ENCODE data around the gene EBLN1. TPM values are rescaled to one million over a fixed set of nuclear protein-coding genes. Genes with fewer than 3 reads are reported as not detected.

The EBLN1 gene
- total and polyA plus RNA-seq, 11 donors = not detected

GRCh38 chr10:22244001-22244400, 26.2 kb upstream of the EBLN1 start:
- no peak for TF ChIP-seq POLR2A (IDR thresholded peaks at IDR 0.05)
- TF ChIP-seq, protein P1, sequence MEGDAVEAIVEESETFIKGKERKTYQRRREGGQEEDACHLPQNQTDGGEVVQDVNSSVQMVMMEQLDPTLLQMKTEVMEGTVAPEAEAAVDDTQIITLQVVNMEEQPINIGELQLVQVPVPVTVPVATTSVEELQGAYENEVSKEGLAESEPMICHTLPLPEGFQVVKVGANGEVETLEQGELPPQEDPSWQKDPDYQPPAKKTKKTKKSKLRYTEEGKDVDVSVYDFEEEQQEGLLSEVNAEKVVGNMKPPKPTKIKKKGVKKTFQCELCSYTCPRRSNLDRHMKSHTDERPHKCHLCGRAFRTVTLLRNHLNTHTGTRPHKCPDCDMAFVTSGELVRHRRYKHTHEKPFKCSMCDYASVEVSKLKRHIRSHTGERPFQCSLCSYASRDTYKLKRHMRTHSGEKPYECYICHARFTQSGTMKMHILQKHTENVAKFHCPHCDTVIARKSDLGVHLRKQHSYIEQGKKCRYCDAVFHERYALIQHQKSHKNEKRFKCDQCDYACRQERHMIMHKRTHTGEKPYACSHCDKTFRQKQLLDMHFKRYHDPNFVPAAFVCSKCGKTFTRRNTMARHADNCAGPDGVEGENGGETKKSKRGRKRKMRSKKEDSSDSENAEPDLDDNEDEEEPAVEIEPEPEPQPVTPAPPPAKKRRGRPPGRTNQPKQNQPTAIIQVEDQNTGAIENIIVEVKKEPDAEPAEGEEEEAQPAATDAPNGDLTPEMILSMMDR (IDR thresholded peaks at IDR 0.05) = no peak
- ATAC-seq = no peak
- 78 to 84% (median 82%) methylated on average over 4 of the region's 4 CpGs for WGBS, 4 donors
- intact Hi-C loops (cut with DNase I) = loop anchor here in 1 of 10 donors (10.0 kb wide), 1 partner anchor 1201 kb away; no protein-coding TSS in a partner anchor
- Histone ChIP-seq H3K27ac (no peak overlapping the region), H3K36me3 (peaks cover 0 to 15% (median 0%) of the 10 kb centered on the region in 9 donors), H3K4me1 (peaks cover 0 to 9% (median 0%) of the 10 kb centered on the region in 12 donors), H3K4me3 (no peak overlapping the region), H3K27me3 (peaks cover 0 to 9% (median 0%) of the 10 kb centered on the region in 9 donors), H3K9me3 (peaks cover 0 to 6% (median 0%) of the 10 kb centered on the region in 12 donors)
- no peak for DNase-seq

GRCh38 chr10:22243321-22243720, 25.5 kb upstream of the EBLN1 start:
- TF ChIP-seq, protein P1 (IDR thresholded peaks at IDR 0.05) = no peak
- TF ChIP-seq POLR2A (IDR thresholded peaks at IDR 0.05) = no peak
- WGBS, 4 donors = 81 to 88% (median 84%) methylated on average over 4 of the region's 4 CpGs
- Histone ChIP-seq H3K27me3 (peaks cover 0 to 10% (median 0%) of the 10 kb centered on the region in 9 donors), H3K36me3 (peaks cover 0 to 15% (median 0%) of the 10 kb centered on the region in 9 donors), H3K27ac (no peak overlapping the region), H3K4me3 (no peak overlapping the region), H3K9me3 (peaks cover 0 to 6% (median 0%) of the 10 kb centered on the region in 12 donors), H3K4me1 (peaks cover 0 to 9% (median 0%) of the 10 kb centered on the region in 12 donors)
- DNase-seq = no peak
- no peak for ATAC-seq
- intact Hi-C loops (cut with DNase I) = loop anchor here in 1 of 10 donors (10.0 kb wide), 1 partner anchor 1201 kb away; no protein-coding TSS in a partner anchor

DNA sequence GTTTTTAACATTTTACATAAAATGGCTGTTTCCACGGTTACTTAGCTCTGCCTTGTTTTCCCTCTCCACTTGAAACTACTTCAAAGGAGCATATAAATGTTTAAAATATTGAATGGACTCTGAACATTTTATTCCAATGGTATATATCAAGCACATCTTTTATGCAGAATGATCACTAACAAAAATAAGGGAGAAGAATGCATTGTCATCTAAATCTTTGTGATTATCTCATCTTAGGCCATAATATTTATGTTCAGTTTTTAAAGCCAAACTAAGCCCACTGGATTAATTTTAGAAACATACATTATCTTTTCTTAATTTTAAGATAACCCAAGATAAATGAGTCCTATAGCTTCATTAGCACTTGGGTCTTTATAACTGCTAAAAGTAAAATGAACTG, 13.4 kb upstream of the EBLN1 start:
- H3K4me1 ChIP-seq = peaks cover 0 to 9% (median 6%) of the 10 kb centered on the region in 12 donors
- no peak for DNase-seq
- H3K27me3 ChIP-seq = peaks cover 0 to 6% (median 0%) of the 10 kb centered on the region in 9 donors
- no peak for ATAC-seq
- no peaks in the 10 kb centered on the region for H3K36me3 ChIP-seq
- 92 to 98% (median 95%) methylated on average over 1 of the region's 1 CpG for WGBS, 4 donors
- H3K27ac ChIP-seq = peak overlapping the region in 1 of 12 donors; percentile 96
- no peaks in the 10 kb centered on the region for H3K9me3 ChIP-seq
- TF ChIP-seq POLR2A (IDR thresholded peaks at IDR 0.05) = no peak
- TF ChIP-seq, protein P1 (IDR thresholded peaks at IDR 0.05) = no peak
- no peak overlapping the region for H3K4me3 ChIP-seq
- intact Hi-C loops (cut with DNase I) = loop anchor here in 2 of 10 donors (5.0 to 10.0 kb wide), 2 partner anchors 86 to 204 kb away; partner anchors contain the start of gene COMMD3 (in 1 of the 2)

GRCh38 chr10:22230158-22230833, 12.5 kb upstream of the EBLN1 start:
- 0 to 1% (median 1%) methylated on average over 20 of the region's 20 CpGs for WGBS, 4 donors
- peak in 1 of 4 donors; percentile 29 for ATAC-seq
- Histone ChIP-seq H3K4me3 (peak overlapping the region; percentile 57 to 89 (median 77)), H3K4me1 (peaks cover 0 to 9% (median 6%) of the 10 kb centered on the region in 12 donors), H3K9me3 (no peaks in the 10 kb centered on the region), H3K27me3 (no peaks in the 10 kb centered on the region), H3K36me3 (no peaks in the 10 kb centered on the region), H3K27ac (peak overlapping the region in 11 of 12 donors; percentile 85 to 97 (median 93))
- DNase-seq = no peak
- TF ChIP-seq POLR2A (IDR thresholded peaks at IDR 0.05) = no peak
- TF ChIP-seq, protein P1 (IDR thresholded peaks at IDR 0.05) = no peak
- intact Hi-C loops (cut with DNase I) = loop anchor here in 2 of 10 donors (5.0 to 10.0 kb wide), 2 partner anchors 87 to 205 kb away; partner anchors contain the start of gene COMMD3 (in 1 of the 2)
